NCI-H128 (cell line): ENCODE results near the gene TWIST2.
A peak's percentile ranks its signal among the peaks of the same experiment; 100 is the strongest.

Source experiments
- DNase-seq: peaks from one replicate; lab custom pipeline; 2025; ENCODE audit not compliant: unreplicated experiment; lab: John Stamatoyannopoulos, UW

The TWIST2 gene

GRCh38 chr2:238903141-238903540 lies 55.3 kb downstream of the TWIST2 start:
- DNase-seq: no peak

- no peak for DNase-seq
Observed at GRCh38 chr2:238904177-238904576, 56.3 kb downstream of the TWIST2 start.

DNA sequence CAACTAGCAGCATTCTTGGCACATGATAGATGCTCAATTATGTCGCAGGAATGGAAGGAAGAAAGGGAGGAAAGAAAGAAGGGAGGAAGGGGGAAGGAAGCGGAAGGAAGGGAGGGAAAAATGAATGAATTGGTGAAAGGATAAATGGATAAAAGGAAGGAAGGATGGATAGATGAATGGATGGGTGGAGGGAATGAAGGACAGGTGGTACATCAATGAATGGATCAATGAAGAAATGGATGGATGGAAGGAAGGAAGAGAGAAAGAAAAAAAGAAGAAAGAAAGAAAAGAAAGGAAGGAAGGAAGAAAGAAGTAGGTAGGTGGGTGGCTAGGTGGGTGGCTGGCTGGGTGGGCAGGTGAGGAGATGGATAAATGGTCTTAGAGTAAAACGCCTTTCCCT lies 56.8 kb downstream of the TWIST2 start:
- no peak for DNase-seq

GRCh38 chr2:238905224-238905623 lies 57.3 kb downstream of the TWIST2 start:
- DNase-seq: no peak

DNA sequence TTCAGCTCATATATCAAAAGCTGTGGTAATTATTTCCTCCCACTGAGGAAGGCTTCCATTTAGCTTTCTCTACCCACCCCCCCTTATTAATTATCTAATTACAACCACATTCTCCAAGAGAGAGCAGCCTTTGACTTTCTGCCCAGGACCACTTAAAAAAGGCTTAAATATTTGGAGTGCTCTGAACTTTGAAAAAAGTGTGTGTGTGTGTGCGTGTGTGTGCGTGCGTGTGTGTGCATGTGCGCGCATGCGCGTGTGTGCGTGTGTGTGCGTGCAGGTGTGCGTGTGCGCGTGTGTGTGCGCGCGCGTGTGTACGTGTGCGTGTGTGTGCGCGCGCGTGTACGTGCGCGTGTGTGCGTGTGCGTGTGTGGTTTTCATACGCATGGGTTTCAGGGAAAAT lies 57.8 kb downstream of the TWIST2 start:
- no peak for DNase-seq

- no peak for DNase-seq
Observed at GRCh38 chr2:238906254-238906935, 58.5 kb downstream of the TWIST2 start.

- no peak for DNase-seq
Observed at GRCh38 chr2:238906936-238907716, 59.2 kb downstream of the TWIST2 start.

DNA sequence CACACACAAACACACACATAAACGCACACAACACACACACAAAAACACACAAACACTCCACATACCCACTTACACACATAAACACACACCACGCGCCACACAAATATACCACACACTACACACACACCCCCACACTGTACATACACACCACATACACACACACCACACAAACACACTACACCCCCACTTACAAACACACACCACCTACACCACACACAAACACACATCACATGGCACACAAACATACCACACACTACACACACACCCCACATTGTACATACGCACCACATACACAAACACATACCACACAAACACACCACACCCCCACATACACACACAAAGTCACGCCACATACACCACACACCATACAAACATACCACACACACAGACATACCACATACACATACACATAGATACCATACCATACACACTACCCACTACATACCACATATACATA lies 59.9 kb downstream of the TWIST2 start:
- no peak for DNase-seq

DNA sequence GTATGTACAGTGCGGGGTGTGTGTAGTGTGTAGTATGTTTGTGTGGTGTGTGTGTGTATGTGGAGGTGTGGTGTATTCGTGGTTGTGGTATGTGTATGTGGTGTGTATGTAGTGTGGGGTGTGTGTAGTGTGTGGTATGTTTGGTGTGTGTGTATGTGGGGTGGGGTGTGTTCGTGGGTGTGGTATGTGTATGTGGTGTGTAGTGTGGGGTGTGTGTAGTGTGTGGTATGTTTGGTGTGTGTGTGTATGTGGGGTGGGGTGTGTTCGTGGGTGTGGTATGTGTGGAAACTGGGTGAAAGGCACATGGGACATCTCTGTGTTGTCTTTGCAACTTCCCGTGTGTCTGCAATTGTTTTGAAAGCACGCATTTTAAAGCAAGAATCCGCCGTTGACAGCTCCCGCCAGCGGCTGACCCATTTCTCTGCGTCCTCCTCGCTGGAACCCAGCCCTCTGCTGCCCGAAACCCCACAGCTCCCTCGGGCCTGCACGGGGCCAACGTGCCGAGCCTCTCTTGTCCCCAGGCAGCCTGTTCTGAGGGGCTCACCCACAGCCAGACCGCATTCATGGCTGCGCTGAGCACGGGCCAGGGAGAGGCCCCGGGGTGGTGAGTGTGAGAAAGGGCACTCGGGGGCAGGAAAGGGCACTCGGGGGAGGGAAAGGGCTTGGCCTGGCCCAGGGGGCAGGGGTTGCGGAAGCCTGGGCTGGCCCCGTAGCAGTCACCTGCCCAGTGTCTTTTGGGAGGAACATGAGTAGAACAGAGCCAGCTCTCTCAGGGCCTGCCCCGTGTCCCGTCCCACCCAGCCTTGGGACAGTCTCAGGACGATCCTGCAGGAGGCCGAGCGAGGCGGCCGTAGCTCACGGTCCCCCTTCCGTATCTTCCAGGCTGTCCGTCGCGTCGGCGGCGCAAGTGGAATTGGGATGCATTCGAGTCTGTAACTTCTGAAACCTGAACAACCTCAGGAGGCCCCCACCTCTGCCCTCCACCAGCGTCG lies 61.4 kb downstream of the TWIST2 start:
- no peak for DNase-seq

GRCh38 chr2:238910751-238911351 lies 63.0 kb downstream of the TWIST2 start:
- DNase-seq: peak; percentile 79

DNA sequence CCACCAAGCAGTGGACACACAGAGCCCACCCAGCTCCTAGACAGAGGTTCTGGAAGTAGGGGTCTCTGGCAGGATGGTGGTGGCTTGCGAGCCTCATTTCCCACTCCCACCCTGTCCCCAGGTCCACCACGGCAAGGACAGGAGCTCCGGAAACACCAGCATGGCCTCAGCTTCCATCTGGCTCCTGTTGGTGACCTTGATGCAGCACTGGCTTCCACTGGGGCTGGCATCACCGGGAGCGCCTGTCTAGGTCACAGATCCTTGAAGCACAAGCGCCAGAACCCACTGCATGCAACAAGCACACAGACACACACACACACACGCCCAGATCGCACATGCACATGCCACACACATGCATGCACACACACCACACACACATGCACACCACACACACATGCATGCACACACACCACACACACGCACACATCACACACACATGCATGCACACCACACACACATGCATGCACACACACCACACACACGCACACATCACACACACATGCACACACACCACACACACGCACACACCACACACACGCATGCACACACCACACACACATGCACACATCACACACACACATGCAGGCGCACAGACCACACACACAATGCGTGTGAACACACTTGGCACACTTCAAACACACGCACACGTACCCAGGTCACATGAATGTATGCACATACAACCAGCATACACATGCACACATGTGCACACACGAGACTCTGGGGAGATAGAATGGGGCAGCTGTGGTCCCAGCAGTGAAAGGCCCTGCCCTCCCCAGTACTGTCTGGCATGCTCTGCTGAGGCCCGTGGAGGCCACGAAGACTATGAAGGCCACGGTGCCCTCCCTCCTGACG lies 63.7 kb downstream of the TWIST2 start:
- no peak for DNase-seq

DNA sequence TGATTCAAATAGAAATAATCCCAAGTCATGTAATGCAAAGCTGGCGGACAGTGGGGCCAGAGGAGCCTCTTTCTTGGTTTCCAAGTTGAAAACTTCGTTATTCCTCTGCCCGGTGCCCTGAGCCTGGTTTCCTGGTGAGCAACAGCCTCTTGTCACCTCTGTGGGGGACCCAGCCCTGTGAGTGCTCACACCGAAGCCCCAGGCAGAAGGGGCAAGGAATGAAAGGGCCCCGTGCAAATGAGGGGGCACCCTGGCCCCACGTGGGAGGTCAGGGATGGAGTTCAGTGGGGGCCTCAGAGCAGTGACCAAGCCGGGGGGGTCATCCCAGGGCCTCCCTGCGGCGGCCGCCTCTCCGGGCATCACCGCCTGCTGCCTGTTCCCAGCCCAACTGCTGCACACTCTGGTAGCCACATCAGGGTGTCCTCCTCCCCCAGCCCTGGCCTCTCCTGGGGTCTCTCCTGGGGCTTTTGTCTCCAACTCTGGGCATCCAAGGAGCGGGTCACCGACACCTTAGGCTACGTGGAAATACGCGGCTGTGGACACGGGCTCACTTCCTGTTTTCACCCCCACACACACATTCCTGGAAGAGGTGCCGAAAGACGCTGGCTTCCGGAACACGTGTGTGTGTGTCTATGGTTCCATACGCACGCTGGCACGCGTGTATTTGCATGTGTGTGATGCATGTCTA lies 64.5 kb downstream of the TWIST2 start:
- DNase-seq: no peak

GRCh38 chr2:238912916-238913875 lies 65.3 kb downstream of the TWIST2 start:
- DNase-seq: no peak

GRCh38 chr2:238913931-238914647 lies 66.2 kb downstream of the TWIST2 start:
- no peak for DNase-seq

DNA sequence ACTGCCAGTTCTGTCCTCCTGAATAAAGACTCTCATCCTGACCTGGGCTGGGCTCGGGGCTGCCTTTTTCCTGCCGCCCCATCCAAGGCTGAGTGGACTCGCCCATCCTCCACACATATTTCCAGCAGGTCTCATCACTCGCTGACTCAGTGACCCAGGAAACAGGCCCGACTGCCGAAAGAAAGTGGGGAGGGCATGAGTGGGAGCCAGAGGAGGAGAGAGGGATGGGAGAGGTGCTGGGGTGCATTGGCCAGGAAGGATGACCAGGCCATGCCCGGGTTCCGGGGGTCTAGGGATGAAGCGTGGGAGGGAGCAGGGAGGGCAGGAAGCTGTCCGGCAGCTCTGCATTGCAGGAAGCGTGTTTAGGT lies 66.7 kb downstream of the TWIST2 start:
- no peak for DNase-seq

GRCh38 chr2:238915196-238915595 lies 67.3 kb downstream of the TWIST2 start:
- DNase-seq: no peak

DNA sequence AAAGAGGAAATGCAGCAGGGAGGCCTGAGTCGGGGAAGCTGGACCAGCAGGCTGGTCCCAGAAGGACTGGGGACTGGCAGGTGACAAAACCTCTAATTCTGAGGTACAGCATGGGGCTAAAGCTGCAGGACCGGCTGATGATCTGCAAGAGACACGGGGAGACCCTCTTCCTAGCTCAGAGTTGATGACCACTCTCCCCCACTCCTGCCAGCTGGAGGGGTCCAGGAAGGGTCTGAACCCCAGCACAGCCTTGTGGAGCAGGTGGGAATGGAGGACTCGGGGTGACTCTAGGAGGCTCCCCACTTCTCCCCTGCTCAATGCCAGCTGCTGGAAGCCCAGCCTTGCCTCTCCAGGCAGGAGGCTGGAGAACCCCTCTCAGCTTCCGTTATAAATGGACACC lies 67.7 kb downstream of the TWIST2 start:
- no peak for DNase-seq
